Natural killer cell treated with Interleukin-12 subunit alpha and Interleukin-12 subunit beta and Interleukin-15 and Interleukin-18, amount 100 ng/mL, for 72 hours (primary cell): ENCODE data around the gene TACC2. TPM values are rescaled to one million over a fixed set of nuclear protein-coding genes. Genes with fewer than 3 reads are reported as not detected.

Experiments
- ATAC-seq, 2 donors: fragments of 150-1000 bp; cut with Tn5 transposase in 1 of 2; sonication (Bioruptor Pico), chemical (Tn5 transposase) in 1 of 2; 2 replicates each; pipeline ENCODE4 v1.10.0; 2021
- DNase-seq: peaks from one replicate; pipeline ENCODE4 v3.0.0; 2022; ENCODE audit warnings: low spot score
- H3K27ac Mint-ChIP-seq, 2 donors: 1 replicate in 1 of 2; 2 replicates in 1 of 2; pipeline ENCODE4 v1.8.0; 2022; ENCODE audit warnings: mixed read lengths in 2 of 2, mild to moderate bottlenecking in 1 of 2, moderate library complexity in 1 of 2
- H3K27me3 Mint-ChIP-seq, 2 donors: 1 replicate in 1 of 2; 2 replicates in 1 of 2; pipeline ENCODE4 v1.8.0; 2022; ENCODE audit warnings: mixed read lengths in 2 of 2
- H3K36me3 Mint-ChIP-seq: one replicate; pipeline ENCODE4 v1.8.0; 2022; ENCODE audit warnings: mixed read lengths
- H3K4me1 Mint-ChIP-seq, 2 donors: 1 replicate in 1 of 2; 2 replicates in 1 of 2; pipeline ENCODE4 v1.8.0; 2022; ENCODE audit warnings: low read depth in 2 of 2, mixed read lengths in 2 of 2, mild to moderate bottlenecking in 1 of 2
- H3K4me3 Mint-ChIP-seq: one replicate; pipeline ENCODE4 v1.8.0; 2022; ENCODE audit warnings: mixed read lengths
- H3K9me3 Mint-ChIP-seq: 2 replicates; pipeline ENCODE4 v1.8.0; 2022; ENCODE audit warnings: mixed read lengths
- total RNA-seq, 2 donors: library from RNA; stranded (reverse); gene quantifications; one replicate each; pipeline ENCODE4 v1.2.3, GENCODE V29; 2022

The TACC2 gene
- total RNA-seq, 2 donors from 2014 or later: not detected

DNA sequence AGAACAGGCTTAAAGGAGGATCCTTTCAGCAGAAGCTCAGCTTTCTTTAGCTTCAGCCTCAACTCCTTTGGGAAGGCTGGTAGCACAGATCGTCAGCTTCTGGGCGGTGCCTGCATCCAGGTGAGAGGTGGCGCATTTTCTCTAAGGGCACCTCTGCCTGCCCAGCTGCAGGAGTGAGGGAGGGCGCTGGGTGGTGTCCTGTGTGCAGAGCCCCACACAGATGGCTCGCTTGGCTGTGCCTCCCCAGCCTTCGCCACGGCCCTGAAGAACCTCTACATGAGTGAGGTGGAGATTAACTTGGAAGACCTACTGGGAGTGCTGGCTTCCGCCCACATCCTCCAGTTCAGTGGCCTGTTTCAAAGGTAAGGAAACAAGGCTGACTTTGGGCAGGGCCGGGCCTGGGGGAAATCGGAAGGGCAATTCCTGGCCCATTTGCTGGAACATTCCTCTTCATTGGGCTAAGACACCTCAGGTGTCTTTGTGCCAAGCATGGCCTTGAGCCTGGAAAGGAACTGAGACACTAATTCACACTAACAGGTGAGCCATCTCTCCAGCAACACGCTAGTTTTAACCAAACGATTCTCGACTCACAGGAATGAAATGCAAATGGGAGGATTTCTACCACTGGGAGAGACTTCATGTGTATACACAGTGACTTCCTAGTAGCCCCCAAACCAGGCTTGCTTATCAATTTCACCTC, 302.0 kb downstream of the TACC2 start:
- Mint-ChIP-seq H3K9me3 (no peaks in the 10 kb centered on the region), H3K4me1 (peaks cover 7 to 9% of the 10 kb centered on the region in 2 donors), H3K36me3 (no peaks in the 10 kb centered on the region), H3K27me3 (peaks cover 2 to 6% of the 10 kb centered on the region in 2 donors), H3K4me3 (no peak overlapping the region), H3K27ac (no peak overlapping the region)
- DNase-seq (no peak), ATAC-seq (no peak)

DNA sequence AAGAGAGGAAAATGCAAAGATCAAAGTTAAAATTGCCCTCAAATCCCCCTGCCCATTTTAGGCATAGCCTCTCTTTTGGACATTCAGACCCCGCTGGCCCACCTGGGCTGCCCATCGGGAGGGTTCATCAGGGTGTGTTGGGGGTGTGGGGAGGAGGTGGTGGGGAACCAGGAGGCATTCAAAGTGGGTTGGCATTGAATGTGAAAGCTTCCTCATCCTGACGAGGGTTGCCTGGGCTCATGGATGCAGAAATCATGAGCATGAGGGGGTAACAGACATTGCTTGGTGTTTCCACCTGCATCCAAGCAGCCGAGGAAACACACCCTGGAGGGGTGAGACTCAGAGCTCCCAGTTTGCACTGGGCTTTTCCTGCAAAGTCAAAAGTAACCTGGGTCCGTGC, 302.8 kb downstream of the TACC2 start:
- DNase-seq (no peak), ATAC-seq (no peak)
- Mint-ChIP-seq H3K27ac (no peak overlapping the region), H3K36me3 (no peaks in the 10 kb centered on the region), H3K4me1 (peaks cover 7 to 9% of the 10 kb centered on the region in 2 donors), H3K27me3 (peaks cover 2% of the 10 kb centered on the region in 2 donors), H3K4me3 (no peak overlapping the region), H3K9me3 (no peaks in the 10 kb centered on the region)

DNA sequence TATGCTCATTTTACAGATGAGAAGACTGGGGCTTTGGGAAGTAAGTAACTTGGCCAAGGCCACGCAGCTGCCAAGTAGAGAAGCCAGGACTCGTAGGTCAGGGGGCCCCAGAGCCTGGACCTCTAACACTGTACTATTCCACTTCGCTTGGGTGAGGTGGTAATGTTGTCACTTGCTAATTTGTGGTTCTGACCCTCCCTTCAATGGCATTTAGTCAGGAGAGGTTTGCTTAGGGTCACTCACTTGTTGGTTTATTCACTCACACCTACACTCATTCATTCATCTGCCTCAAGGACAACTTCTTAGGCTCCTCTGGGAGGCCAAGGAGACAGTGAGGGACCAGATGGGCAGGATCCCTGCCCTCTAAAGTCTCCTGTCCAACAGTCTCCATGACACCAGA, 303.4 kb downstream of the TACC2 start:
- H3K9me3 Mint-ChIP-seq: no peaks in the 10 kb centered on the region
- H3K36me3 Mint-ChIP-seq: no peaks in the 10 kb centered on the region
- no peak for ATAC-seq
- no peak overlapping the region for H3K4me3 Mint-ChIP-seq
- H3K27me3 Mint-ChIP-seq: peaks cover 0 to 6% of the 10 kb centered on the region in 2 donors
- peaks cover 7 to 9% of the 10 kb centered on the region in 2 donors for H3K4me1 Mint-ChIP-seq
- DNase-seq: no peak
- no peak overlapping the region for H3K27ac Mint-ChIP-seq

DNA sequence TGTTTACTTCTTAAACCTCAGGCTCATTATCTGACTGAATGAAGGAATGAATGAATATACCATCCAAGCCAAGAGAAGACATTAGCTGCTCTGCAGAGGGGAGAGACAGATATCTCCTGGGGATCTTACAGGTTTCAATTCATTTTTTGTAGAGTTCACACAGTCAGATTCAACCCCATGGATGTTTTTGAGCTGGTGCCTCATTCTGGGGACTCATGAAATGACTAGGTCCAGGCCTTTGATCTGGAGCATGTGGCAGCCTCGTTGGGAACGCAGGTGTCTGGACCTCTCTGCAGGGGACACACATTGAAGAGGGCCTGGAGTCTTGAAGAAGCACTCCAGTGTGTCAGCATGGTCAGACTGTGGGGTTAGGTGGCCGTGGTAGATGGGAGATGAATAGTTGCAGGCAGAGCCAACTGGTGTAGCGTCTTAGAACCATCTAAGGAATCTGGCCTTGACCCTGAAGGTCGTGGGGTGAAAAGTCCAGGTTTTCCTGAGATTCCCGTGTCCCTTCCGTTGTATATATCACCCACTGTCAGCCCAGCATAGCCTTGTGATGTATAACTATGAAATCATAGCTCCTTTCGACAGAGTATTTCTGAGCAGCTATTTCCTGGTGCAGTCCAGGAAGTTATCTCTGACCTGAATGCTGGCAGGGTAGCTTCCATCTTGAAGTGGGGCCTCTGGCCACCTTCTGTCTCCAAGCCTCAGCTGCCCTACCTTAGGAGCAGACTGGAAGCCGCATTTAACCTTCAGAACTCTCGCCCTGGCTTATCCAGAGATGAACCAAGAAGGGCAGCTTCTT, 304.4 kb downstream of the TACC2 start:
- Mint-ChIP-seq H3K9me3 (no peaks in the 10 kb centered on the region), H3K4me1 (peaks cover 7 to 9% of the 10 kb centered on the region in 2 donors), H3K4me3 (no peak overlapping the region), H3K27ac (no peak overlapping the region), H3K36me3 (no peaks in the 10 kb centered on the region), H3K27me3 (peaks cover 0 to 3% of the 10 kb centered on the region in 2 donors)
- DNase-seq (no peak), ATAC-seq (no peak)

DNA sequence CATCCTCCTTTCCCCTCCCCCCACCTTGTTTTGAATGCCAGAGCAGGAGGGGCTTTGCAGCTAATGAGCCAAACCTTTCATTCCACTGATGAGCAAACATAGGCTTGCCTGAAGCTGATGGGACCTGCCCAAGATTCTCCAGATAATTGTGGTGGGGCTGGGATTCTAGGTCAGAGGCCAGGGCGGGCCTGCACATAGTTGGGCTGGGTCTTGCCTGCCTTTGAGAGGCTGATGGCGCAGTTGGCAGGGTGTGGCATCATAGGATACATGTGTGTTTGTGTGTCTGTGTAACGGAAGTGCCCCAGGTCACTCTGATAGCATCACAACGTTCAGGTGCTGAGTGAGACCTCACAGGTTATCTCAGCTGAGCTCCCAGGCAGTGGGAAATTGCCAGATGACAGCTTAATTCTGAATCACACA, 305.0 kb downstream of the TACC2 start:
- ATAC-seq: no peak
- Mint-ChIP-seq H3K27me3 (peaks cover 0 to 3% of the 10 kb centered on the region in 2 donors), H3K36me3 (no peaks in the 10 kb centered on the region), H3K27ac (no peak overlapping the region), H3K9me3 (no peaks in the 10 kb centered on the region), H3K4me1 (peaks cover 7 to 13% of the 10 kb centered on the region in 2 donors), H3K4me3 (no peak overlapping the region)
- no peak for DNase-seq

DNA sequence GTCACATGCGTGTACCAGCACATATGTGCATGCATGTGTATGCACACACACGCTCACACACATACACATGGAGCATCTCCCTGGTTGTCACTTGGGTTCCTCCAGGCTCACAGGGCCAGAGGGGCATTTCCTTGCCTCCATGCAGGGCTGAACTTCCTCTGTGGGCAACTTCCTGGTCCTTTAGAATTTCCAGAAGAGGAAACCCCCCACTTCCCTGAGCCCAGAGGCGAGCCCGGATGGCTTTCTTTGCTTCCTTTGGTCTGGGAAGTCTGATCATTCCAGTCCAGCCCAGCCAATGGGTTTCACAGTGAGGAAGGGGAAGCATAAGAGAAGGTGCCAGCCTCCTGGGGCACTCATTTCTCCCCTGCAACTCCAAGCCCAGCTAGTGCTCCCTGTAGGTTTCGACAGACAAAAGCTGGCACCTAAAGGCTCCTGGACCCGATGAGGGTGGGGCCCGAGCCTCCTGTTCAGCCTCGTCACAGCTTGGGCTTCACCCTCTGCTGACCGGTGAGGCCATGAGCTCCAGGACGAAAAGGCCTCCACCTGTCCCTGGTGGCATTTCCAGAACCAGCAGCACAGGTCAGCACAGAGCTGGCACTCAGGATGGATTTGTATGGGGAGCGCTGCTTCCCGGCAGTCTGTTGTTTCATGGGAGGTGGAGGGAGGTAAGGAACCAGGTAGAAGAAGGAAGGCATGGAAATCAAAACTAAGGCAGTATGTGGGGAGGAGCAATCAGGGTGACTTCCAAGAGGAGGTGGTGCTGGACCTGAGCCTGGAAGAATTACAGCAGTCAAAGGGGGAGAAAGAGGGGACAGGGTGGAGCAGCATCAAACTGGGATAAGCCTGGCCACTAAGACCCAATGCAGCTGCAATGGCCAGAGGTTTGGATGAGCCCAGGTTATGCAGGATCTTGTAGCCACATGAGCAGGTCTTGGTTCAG, 305.8 kb downstream of the TACC2 start:
- ATAC-seq (no peak), DNase-seq (no peak)
- Mint-ChIP-seq H3K36me3 (no peaks in the 10 kb centered on the region), H3K9me3 (no peaks in the 10 kb centered on the region), H3K4me1 (peaks cover 7 to 13% of the 10 kb centered on the region in 2 donors), H3K27me3 (peaks cover 0 to 6% of the 10 kb centered on the region in 2 donors), H3K4me3 (no peak overlapping the region), H3K27ac (no peak overlapping the region)

DNA sequence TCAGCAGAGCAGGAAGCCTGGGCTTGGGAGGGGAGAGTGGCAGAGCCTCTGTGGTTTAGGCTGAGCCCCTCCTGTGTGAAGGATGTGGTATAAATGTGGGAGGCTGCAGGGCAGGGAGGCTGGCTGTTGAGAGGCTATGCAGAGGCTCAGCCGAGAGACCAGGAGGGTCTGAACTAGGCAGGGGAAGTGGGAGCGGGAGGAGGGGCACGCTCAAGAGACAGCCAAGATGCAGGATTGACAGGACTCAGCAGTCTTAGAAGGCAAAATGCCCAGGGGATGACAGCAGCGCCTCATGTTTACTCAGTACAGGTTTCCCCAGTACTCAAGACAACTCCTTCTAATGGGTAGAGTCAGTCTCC, 306.5 kb downstream of the TACC2 start:
- H3K9me3 Mint-ChIP-seq: no peaks in the 10 kb centered on the region
- DNase-seq (no peak), ATAC-seq (peak in 1 of 2 donors; percentile 16)
- no peak overlapping the region for H3K27ac Mint-ChIP-seq
- no peak overlapping the region for H3K4me3 Mint-ChIP-seq
- H3K36me3 Mint-ChIP-seq: no peaks in the 10 kb centered on the region
- peaks cover 7 to 13% of the 10 kb centered on the region in 2 donors for H3K4me1 Mint-ChIP-seq
- H3K27me3 Mint-ChIP-seq: peaks cover 0 to 7% of the 10 kb centered on the region in 2 donors

DNA sequence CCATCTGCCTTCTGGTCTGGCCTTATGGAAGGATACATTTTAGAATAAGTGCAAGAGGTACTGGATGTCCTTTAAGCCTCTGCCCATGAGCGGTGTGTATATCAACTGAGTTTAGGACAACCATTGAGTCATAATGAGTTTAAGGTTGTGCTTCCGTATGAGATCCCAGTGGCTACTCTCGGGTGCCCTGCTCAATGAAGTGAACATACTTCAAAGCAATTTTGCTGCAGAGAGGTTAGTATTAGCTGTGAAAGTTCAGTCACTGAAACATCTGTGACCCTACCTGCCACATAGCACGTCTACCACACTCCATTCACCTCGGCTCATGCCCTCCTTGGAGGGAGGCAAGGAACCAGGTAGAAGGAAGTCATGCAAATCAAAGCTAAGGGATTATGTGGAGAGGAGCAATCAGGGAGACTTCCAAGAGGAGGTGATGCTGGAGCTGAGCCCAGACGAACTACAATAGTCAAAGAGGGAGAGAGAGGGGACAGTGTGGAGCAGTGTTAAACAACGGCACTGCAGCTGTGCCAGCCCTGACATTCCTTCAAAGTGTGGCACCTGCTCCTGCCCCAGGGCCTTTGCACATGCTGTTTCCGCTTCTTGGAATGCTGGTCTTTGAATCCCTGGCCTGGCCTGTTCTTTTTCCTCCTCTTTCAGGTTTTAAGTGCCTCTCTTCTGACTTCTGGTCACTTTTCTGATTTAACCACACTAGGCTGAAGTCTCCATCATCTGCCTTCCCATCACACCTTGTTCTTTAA, 307.6 kb downstream of the TACC2 start:
- no peak overlapping the region for H3K4me3 Mint-ChIP-seq
- peaks cover 0 to 10% of the 10 kb centered on the region in 2 donors for H3K27me3 Mint-ChIP-seq
- no peaks in the 10 kb centered on the region for H3K9me3 Mint-ChIP-seq
- ATAC-seq: no peak
- no peak for DNase-seq
- peaks cover 7 to 13% of the 10 kb centered on the region in 2 donors for H3K4me1 Mint-ChIP-seq
- H3K27ac Mint-ChIP-seq: no peak overlapping the region
- H3K36me3 Mint-ChIP-seq: no peaks in the 10 kb centered on the region

DNA sequence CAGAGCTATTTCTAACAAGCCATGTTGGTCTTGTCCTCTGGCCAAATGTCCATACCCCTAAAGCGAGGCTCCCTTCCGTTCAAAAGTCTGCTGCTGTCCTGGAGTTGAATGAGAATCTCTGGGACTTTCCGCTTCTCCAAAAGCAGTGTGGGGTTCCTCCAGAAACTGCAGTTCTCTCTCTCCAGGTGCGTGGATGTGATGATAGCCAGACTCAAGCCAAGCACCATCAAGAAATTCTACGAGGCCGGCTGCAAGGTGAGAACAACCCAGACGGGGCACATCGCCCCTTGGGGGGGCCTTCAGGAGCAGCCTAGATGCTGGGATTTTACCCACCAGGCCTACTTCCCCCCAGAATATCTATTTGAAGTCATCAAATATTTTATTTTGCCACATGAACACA, 308.6 kb downstream of the TACC2 start:
- DNase-seq: no peak
- Mint-ChIP-seq H3K4me3 (no peak overlapping the region), H3K4me1 (peaks cover 7 to 13% of the 10 kb centered on the region in 2 donors), H3K27me3 (peaks cover 0 to 10% of the 10 kb centered on the region in 2 donors), H3K9me3 (no peaks in the 10 kb centered on the region), H3K36me3 (no peaks in the 10 kb centered on the region), H3K27ac (no peak overlapping the region)
- no peak for ATAC-seq

DNA sequence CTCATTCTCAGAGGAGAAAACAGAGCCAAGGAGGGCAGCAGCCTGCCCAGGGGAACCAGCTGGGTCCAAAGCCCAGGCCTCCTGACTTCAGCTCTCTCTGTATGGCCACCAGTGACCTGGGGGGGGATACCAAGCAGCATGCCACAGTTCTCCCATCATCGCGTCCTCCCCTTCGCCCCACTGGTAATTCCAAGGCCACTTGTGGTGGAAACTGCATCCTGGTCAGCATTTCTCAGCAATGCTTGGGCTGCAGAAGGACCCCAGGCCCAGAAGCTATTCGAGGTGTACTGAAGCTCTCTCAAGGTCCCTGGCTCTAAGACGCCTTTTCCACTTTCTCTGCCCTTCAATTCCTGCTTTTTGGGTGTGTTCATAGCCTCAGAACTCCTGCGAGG, 309.2 kb downstream of the TACC2 start:
- no peaks in the 10 kb centered on the region for H3K36me3 Mint-ChIP-seq
- no peak for DNase-seq
- H3K4me3 Mint-ChIP-seq: no peak overlapping the region
- no peak for ATAC-seq
- peaks cover 7 to 13% of the 10 kb centered on the region in 2 donors for H3K4me1 Mint-ChIP-seq
- H3K9me3 Mint-ChIP-seq: no peaks in the 10 kb centered on the region
- H3K27ac Mint-ChIP-seq: no peak overlapping the region
- peaks cover 0 to 10% of the 10 kb centered on the region in 2 donors for H3K27me3 Mint-ChIP-seq

DNA sequence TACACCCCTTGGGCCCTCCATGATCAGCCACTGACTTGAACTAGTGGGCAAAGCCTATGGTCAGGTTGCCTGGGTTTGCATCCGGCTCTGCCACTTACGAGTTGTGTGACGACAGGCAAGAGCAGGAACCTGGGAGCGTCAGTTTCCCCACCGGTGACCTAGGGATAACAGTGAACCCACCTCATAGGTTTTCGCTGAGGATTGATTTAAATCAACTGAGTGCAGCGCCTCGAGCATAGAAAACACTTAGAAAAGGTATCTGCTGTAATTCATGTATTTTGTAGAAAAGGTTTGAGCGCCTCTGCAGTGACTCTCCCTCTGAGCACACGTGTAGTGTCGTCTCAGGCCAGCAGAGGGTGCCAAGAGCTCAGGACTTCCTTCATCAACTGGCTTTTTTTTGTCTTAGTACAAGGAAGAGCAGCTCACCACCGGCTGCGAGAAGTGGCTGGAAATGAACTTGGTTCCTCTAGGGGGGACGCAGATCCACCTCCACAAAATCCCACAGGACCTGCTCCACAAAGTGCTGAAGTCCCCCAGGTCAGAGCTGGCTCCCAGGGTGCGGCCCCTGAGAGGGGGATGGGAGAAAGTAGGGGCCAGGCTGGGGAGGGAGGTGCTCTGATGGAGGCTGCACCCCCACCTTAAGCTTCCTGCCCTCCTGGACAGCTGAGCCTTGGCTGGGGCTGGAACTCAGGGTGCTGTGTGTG, 309.8 kb downstream of the TACC2 start:
- Mint-ChIP-seq H3K4me3 (no peak overlapping the region), H3K4me1 (peaks cover 7 to 13% of the 10 kb centered on the region in 2 donors), H3K27me3 (peaks cover 0 to 10% of the 10 kb centered on the region in 2 donors), H3K9me3 (no peaks in the 10 kb centered on the region), H3K27ac (no peak overlapping the region), H3K36me3 (no peaks in the 10 kb centered on the region)
- ATAC-seq: peak; percentile 76 to 77
- DNase-seq: no peak

DNA sequence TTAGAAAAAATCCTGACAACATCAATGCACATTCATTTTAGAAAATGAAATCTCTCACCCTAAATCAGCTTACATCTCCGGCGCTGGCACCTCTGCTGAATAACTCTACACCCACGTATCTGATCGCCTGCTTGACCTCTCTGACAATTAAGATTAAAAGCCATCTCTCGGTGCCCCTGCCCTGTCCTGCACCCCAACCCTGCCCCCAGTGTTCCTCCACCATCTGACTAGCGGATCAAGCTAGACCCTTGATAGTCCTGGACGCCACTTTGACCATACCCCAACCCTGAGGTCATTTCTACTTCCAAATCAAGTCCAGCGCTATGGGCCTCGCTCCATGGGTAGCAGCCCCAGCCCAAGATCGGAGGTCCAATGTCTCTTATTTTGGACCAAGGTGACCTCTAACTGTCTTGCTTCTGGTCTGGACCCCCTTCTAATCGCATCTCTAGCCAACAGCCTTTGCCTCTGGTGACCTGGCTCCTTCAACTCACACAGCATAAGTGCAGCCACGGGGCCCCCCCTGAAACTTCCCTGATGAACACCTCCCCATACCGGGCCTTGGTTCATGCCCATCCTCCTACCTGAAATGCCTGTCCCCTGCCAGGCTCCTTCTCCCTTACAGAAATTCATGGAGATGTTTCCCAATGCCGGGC, 310.6 kb downstream of the TACC2 start:
- no peak overlapping the region for H3K27ac Mint-ChIP-seq
- H3K36me3 Mint-ChIP-seq: no peaks in the 10 kb centered on the region
- no peak overlapping the region for H3K4me3 Mint-ChIP-seq
- H3K9me3 Mint-ChIP-seq: no peaks in the 10 kb centered on the region
- DNase-seq (no peak), ATAC-seq (no peak)
- H3K4me1 Mint-ChIP-seq: peaks cover 11 to 18% of the 10 kb centered on the region in 2 donors
- H3K27me3 Mint-ChIP-seq: peaks cover 0 to 12% of the 10 kb centered on the region in 2 donors
